ENCODE data around the gene HSF5.
"Not testable (repeated sequence)": the region's sequence is repeated elsewhere in the genome, so short reads cannot be mapped to it uniquely, and the experiment has no call there.

HSF5 gene

GRCh38 chr17:58481798-58482197 lies 6.4 kb downstream of the HSF5 start:
- ATAC-seq, DNase-seq: not testable (repeated sequence)

DNA sequence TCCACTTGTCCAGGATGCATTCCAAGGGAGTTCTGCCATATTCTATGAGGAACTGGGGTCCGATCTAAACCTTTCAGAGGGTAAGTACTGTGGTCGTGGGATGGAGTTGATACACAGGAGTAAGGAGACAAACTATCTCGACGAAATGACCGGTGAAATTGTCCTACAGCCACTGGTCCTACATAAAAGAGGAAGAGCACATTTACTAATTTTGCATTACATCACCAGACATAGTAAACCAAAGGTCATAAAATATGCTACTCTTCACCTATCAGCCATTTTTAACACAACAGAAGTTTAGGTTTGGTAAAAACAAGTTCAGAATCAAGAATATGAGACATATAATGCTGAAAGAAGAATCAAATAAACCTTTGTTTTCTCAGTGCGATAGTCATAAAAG lies 8.1 kb downstream of the HSF5 start:
- no peak for DNase-seq
- ATAC-seq = no peak

GRCh38 chr17:58476812-58477211 lies 11.4 kb downstream of the HSF5 start:
- ATAC-seq (no peak), DNase-seq (no peak)

DNA sequence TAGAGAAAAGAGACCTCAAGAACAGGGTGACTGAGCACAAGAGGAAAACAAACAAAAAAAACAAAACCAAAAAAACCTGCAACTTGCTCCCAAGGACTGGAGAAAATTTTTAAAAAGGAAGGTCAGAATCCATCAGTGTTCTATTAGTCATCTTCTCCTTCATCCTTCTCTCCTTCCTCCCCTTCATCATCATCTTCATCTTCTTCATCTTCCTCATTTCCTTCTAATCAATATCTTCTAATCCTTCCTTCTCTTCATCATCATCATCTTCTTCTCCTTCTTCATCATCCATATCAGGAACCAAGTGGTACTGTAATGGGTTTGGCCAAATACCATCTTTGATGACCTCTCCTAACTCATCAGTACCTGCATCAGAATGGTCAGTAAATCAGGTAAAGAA lies 12.2 kb downstream of the HSF5 start:
- no peak for ATAC-seq
- DNase-seq = no peak

GRCh38 chr17:58470356-58470755 lies 17.9 kb downstream of the HSF5 start:
- DNase-seq = no peak
- no peak for ATAC-seq

DNA sequence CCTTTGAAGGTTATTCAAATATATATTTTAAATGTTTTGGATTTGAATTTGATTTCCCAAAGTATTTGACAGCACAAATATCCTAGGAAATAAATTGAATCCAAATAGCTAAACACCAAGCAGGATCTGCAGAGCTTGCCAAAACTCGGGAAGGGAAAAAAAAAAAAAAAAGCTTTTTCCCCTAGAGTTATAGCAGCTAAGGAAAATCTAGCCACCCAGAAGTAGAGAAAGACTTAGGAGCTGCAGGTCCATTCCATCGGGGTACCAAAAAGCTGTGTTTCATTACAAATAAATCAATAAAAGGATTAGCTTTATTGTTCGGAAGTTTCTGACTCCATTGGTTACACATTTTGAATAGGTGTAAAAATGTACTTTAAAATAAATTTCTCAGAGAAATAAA lies 19.3 kb downstream of the HSF5 start:
- ATAC-seq = no peak
- DNase-seq = no peak

DNA sequence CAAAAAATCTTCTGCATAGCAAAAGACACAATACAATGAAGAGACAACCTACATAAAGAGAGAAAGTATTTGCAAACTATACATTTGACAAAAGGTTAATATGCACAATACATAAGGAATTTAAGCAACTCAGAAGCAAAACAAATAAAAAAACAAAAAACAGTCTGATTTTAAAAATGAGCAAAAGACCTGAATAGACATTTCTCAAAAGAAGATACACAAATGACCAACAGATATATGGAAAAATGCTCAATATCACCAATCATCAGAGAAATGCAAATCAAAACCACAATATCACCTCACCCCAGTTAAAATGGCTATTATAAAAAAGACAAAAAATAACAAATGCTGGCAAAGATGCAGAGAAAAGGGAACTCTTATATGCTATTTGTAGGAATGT lies 32.7 kb downstream of the HSF5 start:
- ATAC-seq (no peak), DNase-seq (no peak)

- ATAC-seq (no peak), DNase-seq (no peak)
Observed at GRCh38 chr17:58452738-58453137, 35.5 kb downstream of the HSF5 start.

DNA sequence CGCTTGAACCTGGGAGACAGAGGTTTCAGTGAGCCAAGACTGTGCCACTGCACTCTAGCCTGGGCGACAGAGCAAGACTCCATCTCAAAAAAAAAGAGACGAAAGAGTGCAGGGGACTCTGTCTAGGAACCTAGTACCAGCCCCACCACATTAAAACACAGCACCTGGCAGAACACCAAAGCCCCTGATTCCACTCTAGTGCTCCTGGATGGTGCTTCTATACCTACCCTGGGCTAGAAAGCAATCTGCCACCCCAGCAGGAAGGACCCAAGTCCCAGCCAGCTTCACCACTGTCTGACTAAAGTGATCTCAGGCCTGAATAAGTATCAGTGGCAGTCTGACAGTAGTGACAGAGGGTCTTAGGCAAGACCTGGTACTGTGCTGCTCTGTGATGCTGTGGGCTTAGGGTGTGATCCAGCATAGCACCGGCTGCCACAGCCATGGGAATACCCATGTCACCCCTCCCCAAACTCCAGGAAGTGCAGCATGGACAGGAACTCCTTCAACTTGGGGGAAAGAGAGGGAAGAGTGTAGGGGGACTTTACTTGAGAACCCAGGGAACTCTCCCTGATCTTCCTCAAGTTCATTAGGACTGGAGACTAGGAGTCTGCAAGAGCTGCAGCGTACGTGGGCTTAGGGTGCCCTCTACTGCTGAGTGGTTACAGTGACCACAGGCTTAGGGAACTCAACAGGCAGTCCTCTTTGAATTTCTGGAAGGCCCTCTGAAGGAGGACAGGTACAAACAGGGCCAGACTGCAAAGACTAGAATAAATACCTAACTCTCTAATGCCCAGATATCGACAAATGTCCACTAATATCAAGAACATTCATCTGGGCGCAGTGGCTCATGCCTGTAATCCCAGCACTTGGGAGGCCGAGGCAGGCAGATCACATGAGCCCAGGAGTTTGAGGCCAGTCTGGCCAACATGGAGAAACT lies 40.9 kb downstream of the HSF5 start:
- DNase-seq = peak; percentile 71

GRCh38 chr17:58446086-58446485 lies 42.1 kb downstream of the HSF5 start:
- no peak for ATAC-seq
- no peak for DNase-seq

More for the DNA sequence above, 40.9 kb downstream of the HSF5 start:
- ATAC-seq = peak; percentile 86

- ATAC-seq (no peak), DNase-seq (no peak)
Observed at GRCh38 chr17:58436805-58437239, 51.4 kb downstream of the HSF5 start.

GRCh38 chr17:58436245-58436644 lies 52.0 kb downstream of the HSF5 start:
- no peak for DNase-seq
- no peak for ATAC-seq

GRCh38 chr17:58432806-58433573 lies 55.2 kb downstream of the HSF5 start:
- ATAC-seq (no peak), DNase-seq (no peak)

GRCh38 chr17:58427807-58428206 lies 60.4 kb downstream of the HSF5 start:
- DNase-seq = no peak

DNA sequence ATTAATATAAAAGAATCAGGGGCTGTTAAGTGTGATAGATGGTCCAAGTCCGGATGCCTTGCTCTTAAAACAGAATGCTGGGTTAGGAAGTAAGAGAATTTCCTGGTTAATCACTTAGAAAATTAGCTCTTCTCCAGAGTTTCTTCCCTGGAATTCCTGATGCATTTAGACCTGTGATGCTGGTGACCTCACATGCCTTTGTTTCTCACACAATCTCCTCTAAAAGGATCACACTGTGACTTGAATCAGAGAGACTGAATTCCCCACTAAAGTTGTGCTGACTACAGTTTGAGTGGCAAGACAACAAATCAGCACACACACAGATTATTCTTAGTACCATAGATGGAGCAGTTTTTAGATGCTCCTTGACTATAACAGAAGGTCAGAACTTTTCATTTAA lies 66.5 kb downstream of the HSF5 start:
- no peak for ATAC-seq

More at GRCh38 chr17:58427807-58428206, 60.4 kb downstream of the HSF5 start:
- ATAC-seq = no peak

DNA sequence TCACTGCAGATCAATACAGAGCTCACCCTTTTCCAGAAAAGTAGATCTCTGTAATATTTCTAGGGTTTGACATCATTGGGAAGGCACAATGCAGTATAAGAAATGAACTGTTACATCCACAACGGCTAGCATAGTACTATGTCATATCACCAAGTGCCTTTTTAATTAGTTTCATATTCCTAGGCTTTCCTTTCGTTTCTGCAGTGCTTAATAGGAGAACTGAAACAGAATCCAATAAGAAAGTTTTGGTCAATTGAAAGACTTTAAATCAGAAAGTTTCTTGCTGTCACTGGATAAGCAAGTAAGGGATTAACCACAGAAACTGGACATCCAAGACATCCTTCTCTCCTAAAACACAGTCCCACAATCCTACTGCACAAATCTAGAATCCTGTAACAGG lies 67.4 kb downstream of the HSF5 start:
- DNase-seq (no peak), ATAC-seq (no peak)

More for the DNA sequence above, 66.5 kb downstream of the HSF5 start:
- no peak for DNase-seq

GRCh38 chr17:58417300-58418092 lies 70.7 kb downstream of the HSF5 start, which contains the start of gene RNF43:
TSS of gene RNF43 (minus strand) at chr17:58417534. CDS start at chr17:58415577, 1,957 bp downstream.
- ATAC-seq (peak; percentile 99), DNase-seq (peak; percentile 86)

DNA sequence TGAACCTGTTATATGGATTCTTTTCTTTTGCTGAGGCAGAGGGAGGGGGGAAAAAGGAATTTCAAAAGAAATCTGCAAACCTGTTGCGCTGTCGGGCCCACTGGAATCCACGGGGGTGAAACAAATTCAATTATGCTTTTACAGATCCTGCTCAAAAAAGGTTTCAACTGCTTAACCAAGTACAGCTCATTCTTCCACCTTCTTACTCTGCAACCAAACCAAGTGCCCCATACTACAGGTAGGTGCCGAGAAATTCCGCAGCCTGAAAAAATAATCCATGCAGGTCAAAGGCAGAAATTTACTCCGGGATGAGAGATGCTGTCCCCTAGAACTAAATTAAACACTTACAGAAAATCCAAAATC lies 71.3 kb downstream of the HSF5 start:
- no peak for ATAC-seq
- DNase-seq = no peak

GRCh38 chr17:58416396-58416795 lies 71.8 kb downstream of the HSF5 start:
- DNase-seq (no peak), ATAC-seq (no peak)

DNA sequence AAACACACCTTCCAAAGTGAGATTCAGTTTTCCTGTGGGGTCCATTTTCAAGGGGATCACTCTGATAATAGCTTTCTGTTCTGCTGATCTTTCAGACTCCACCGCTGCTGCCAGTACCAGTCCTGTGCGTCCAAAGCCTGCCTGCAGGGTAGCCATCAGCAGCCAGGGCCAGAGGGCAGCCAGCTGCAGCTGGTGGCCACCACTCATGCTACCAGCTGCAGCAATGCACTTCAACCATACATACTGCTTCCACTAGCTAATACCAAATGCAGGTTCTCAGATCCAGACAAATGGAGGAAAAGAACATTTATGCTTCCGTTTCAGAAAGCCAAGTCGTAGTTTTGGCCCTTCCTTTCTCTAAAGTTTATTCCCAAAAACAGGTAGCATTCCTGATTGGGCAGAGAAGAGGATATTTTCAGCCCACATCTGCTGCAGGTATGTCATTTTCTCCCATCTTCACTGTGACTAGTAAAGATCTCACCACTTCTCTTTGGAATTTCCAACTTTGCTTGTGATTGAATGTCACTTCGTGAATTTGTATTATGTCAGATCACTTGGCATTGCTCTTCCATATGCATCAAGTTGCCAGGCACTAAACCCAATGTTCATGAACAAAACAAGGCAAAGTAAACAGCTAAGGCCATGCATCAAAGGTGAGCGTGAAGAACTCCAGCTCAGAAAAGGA lies 72.7 kb downstream of the HSF5 start:
- DNase-seq (no peak), ATAC-seq (no peak)

- ATAC-seq = no peak
- DNase-seq = no peak
Observed at GRCh38 chr17:58414596-58414997, 73.6 kb downstream of the HSF5 start.

DNA sequence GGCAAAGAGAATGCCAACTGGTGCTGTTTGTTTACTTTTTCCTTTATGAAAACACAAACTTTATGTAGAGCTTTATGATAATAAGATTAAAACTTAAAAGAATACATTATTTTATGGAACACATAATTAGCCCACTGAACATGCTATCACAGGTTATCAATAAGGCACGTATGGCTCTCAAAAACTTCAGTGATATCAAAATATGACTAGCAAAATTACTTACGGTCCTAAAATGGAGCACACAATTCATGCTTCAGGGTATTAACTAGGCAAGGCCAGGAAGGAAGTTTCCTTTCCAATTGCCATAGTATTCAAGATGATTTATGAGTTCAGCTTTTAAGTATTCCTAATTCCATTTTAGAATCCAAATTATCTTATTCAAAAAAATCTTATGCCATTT lies 74.5 kb downstream of the HSF5 start:
- no peak for DNase-seq
- ATAC-seq = no peak

Data from stimulated activated naive CD8-positive, alpha-beta T cell treated with anti-CD3 and anti-CD28 coated beads, Interleukin-15, Interleukin-2, amounts not matched to agents 100 U/mL and 50 U/mL, for 24 hours (primary cell).